Measurements from ENCODE around the gene HOXB7. TPM values are rescaled to one million over a fixed set of nuclear protein-coding genes. Genes with fewer than 3 reads are reported as not detected.

Gene HOXB7
- total and polyA plus RNA-seq, 8 donors, result 2.4 to 10.5 (median 6.4) TPM

- no peak for ATAC-seq
- Histone ChIP-seq H3K4me3 (peak overlapping the region in 1 of 2 donors; percentile 1), H3K4me1 (peaks cover 5 to 54% of the 10 kb centered on the region in 2 donors), H3K27ac (peak overlapping the region; percentile 76 to 90), H3K27me3 (peaks cover 52 to 100% of the 10 kb centered on the region in 2 donors), H3K9me3 (no peaks in the 10 kb centered on the region), H3K36me3 (no peaks in the 10 kb centered on the region)
- DNase-seq, result peak in 2 of 4 donors; percentile 60 to 81
- intact Hi-C loops (cut with DNase I), result no loop called here
- TF ChIP-seq, protein P1, sequence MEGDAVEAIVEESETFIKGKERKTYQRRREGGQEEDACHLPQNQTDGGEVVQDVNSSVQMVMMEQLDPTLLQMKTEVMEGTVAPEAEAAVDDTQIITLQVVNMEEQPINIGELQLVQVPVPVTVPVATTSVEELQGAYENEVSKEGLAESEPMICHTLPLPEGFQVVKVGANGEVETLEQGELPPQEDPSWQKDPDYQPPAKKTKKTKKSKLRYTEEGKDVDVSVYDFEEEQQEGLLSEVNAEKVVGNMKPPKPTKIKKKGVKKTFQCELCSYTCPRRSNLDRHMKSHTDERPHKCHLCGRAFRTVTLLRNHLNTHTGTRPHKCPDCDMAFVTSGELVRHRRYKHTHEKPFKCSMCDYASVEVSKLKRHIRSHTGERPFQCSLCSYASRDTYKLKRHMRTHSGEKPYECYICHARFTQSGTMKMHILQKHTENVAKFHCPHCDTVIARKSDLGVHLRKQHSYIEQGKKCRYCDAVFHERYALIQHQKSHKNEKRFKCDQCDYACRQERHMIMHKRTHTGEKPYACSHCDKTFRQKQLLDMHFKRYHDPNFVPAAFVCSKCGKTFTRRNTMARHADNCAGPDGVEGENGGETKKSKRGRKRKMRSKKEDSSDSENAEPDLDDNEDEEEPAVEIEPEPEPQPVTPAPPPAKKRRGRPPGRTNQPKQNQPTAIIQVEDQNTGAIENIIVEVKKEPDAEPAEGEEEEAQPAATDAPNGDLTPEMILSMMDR (IDR thresholded peaks at IDR 0.05), result no peak
These were observed 23.3 kb downstream of the HOXB7 start for GRCh38 chr17:48587276-48588073.

DNA sequence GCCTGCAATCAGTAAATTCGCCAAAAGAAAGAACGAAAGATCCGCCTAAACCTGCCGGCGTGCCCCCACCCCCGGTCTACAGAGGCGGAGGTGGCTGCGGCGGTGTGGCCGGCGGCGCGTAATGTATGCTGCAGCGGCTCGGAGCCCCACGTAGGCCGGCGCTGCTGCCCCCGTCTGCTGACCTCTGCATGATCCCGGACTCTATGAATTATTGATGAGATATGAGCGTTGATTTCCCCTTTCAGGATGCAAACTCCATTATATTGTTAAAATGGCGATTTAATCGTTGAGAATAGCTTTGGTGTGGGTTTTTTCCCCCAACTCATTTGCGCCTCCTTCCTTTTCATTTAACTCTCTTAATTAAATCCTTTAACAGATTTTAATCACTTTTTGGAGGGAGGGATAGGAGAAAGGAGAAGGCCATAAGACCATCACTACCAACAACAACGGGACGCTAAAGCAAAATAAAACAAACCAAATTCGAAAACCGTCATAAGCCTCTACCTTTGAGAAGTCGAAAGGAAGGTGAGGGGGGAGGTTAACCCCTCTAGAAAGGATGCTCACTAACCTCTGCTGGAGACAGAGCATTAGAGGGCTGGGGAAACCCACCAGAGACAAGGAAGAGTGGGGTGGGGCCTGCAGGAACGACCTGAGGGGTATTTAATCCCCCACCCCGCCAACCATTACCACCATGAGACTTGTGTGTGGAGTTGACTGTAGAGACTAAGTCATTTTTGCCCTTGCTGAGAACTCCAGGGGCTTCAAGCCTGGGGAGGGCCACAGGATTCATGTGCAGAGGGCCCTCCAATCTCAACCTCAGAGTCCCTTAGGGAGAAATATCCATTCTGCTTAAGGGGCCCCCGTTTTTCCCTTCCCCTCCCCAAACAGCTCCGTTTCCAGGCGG lies 24.2 kb downstream of the HOXB7 start:
- Histone ChIP-seq H3K27me3 (peaks cover 52 to 100% of the 10 kb centered on the region in 2 donors), H3K27ac (peak overlapping the region; percentile 76 to 90), H3K4me1 (peaks cover 5 to 58% of the 10 kb centered on the region in 2 donors), H3K36me3 (no peaks in the 10 kb centered on the region), H3K9me3 (no peaks in the 10 kb centered on the region), H3K4me3 (peak overlapping the region; percentile 36 to 62)
- DNase-seq (no peak), ATAC-seq (peak; percentile 18)
- intact Hi-C loops (cut with DNase I), result no loop called here
- TF ChIP-seq, protein P1 (IDR thresholded peaks at IDR 0.05), result no peak

GRCh38 chr17:48584223-48584741 lies 26.5 kb downstream of the HOXB7 start:
- peaks cover 5 to 60% of the 10 kb centered on the region in 2 donors for H3K4me1 ChIP-seq
- H3K27me3 ChIP-seq, result peaks cover 64 to 100% of the 10 kb centered on the region in 2 donors

GRCh38 chr17:48583708-48584222 lies 27.1 kb downstream of the HOXB7 start:
- Histone ChIP-seq H3K4me1 (peaks cover 9 to 63% of the 10 kb centered on the region in 2 donors), H3K36me3 (no peaks in the 10 kb centered on the region), H3K27me3 (peaks cover 67 to 100% of the 10 kb centered on the region in 2 donors), H3K27ac (peak overlapping the region in 1 of 2 donors; percentile 95), H3K9me3 (no peaks in the 10 kb centered on the region), H3K4me3 (no peak overlapping the region)
- intact Hi-C loops (cut with DNase I), result no loop called here
- DNase-seq (no peak), ATAC-seq (no peak)
- TF ChIP-seq, protein P1 (IDR thresholded peaks at IDR 0.05), result no peak

More at GRCh38 chr17:48584223-48584741, 26.5 kb downstream of the HOXB7 start:
- no peaks in the 10 kb centered on the region for H3K36me3 ChIP-seq
- intact Hi-C loops (cut with DNase I), result no loop called here
- DNase-seq (no peak), ATAC-seq (no peak)
- H3K4me3 ChIP-seq, result no peak overlapping the region
- no peaks in the 10 kb centered on the region for H3K9me3 ChIP-seq
- H3K27ac ChIP-seq, result peak overlapping the region in 1 of 2 donors; percentile 29
- TF ChIP-seq, protein P1 (IDR thresholded peaks at IDR 0.05), result no peak
